Measurements from ENCODE around the gene MYLK4. TPM values are rescaled to one million over a fixed set of nuclear protein-coding genes. Genes with fewer than 3 reads are reported as not detected.

The MYLK4 gene
- total and polyA plus RNA-seq, 2 experiments from 2014 or later: 0.20 to 0.43 TPM

GRCh38 chr6:2667617-2668016 lies 83.1 kb downstream of the MYLK4 start:
- no peak overlapping the region for H3K4me2 ChIP-seq (ENCODE audit: unreplicated experiment)
- no peaks in the 10 kb centered on the region for H3K27me3 ChIP-seq (replicated peaks; ENCODE audit: insufficient read depth)
- H3K4me3 ChIP-seq: no peak overlapping the region
- TF ChIP-seq EZH2phosphoT487 (IDR thresholded peaks at IDR 0.05; ENCODE audit: insufficient read depth, low read depth) (no peak), EZH2 (IDR thresholded peaks at IDR 0.05; ENCODE audit: insufficient read depth, poor library complexity, severe bottlenecking) (no peak)
- no peak overlapping the region for H3K9ac ChIP-seq
- WGBS, 2 experiments (ENCODE audit: low coverage in 1 of 2, low lambda C conversion rate in 2 of 2, missing lambda C conversion rate in 2 of 2): 61 to 62% methylated on average over 7 of the region's 7 CpGs
- no peaks in the 10 kb centered on the region for H4K20me1 ChIP-seq (ENCODE audit: insufficient read depth)
- no peaks in the 10 kb centered on the region for H3F3A ChIP-seq (ENCODE audit: insufficient read depth)
- H3K4me1 ChIP-seq (ENCODE audit: insufficient read depth): peaks cover 6% of the 10 kb centered on the region; the same call in 1 of the 2 replicates
- DNase-seq: no peak
- no peaks in the 10 kb centered on the region for H3K9me2 ChIP-seq (ENCODE audit: insufficient read depth)
- no peaks in the 10 kb centered on the region for H3K9me3 ChIP-seq (ENCODE audit: low read depth)
- H3K36me3 ChIP-seq (ENCODE audit: low read depth): no peaks in the 10 kb centered on the region
- H3K27ac ChIP-seq: no peak overlapping the region
- no peaks in the 10 kb centered on the region for H3K79me2 ChIP-seq (ENCODE audit: insufficient read depth)
- no peak overlapping the region for H2AFZ ChIP-seq
- in situ Hi-C loops (cut with MboI): no loop called here

GRCh38 chr6:2666906-2667575 lies 83.7 kb downstream of the MYLK4 start:
- in situ Hi-C loops (cut with MboI): no loop called here
- WGBS, 2 experiments (ENCODE audit: low coverage in 1 of 2, low lambda C conversion rate in 2 of 2, missing lambda C conversion rate in 2 of 2): 44 to 46% methylated on average over 6 of the region's 6 CpGs
- H2AFZ ChIP-seq: no peak overlapping the region
- no peaks in the 10 kb centered on the region for H3K9me2 ChIP-seq (ENCODE audit: insufficient read depth)
- H3K36me3 ChIP-seq (ENCODE audit: low read depth): no peaks in the 10 kb centered on the region
- no peak overlapping the region for H3K9ac ChIP-seq
- H3K79me2 ChIP-seq (ENCODE audit: insufficient read depth): no peaks in the 10 kb centered on the region
- no peak overlapping the region for H3K4me2 ChIP-seq (ENCODE audit: unreplicated experiment)
- peaks cover 6% of the 10 kb centered on the region; the same call in 1 of the 2 replicates for H3K4me1 ChIP-seq (ENCODE audit: insufficient read depth)
- no peak for TF ChIP-seq EZH2 (IDR thresholded peaks at IDR 0.05; ENCODE audit: insufficient read depth, poor library complexity, severe bottlenecking)
- TF ChIP-seq EZH2phosphoT487 (IDR thresholded peaks at IDR 0.05; ENCODE audit: insufficient read depth, low read depth): no peak
- H4K20me1 ChIP-seq (ENCODE audit: insufficient read depth): no peaks in the 10 kb centered on the region
- no peaks in the 10 kb centered on the region for H3K27me3 ChIP-seq (replicated peaks; ENCODE audit: insufficient read depth)
- H3K27ac ChIP-seq: no peak overlapping the region
- no peak overlapping the region for H3K4me3 ChIP-seq
- DNase-seq: no peak
- H3K9me3 ChIP-seq (ENCODE audit: low read depth): no peaks in the 10 kb centered on the region
- H3F3A ChIP-seq (ENCODE audit: insufficient read depth): no peaks in the 10 kb centered on the region

- H3K4me1 ChIP-seq (ENCODE audit: insufficient read depth): peaks cover 6% of the 10 kb centered on the region; the same call in 1 of the 2 replicates
- H3K9me2 ChIP-seq (ENCODE audit: insufficient read depth): no peaks in the 10 kb centered on the region
- H3K27ac ChIP-seq: no peak overlapping the region
- no peak overlapping the region for H3K4me2 ChIP-seq (ENCODE audit: unreplicated experiment)
- no peaks in the 10 kb centered on the region for H3K36me3 ChIP-seq (ENCODE audit: low read depth)
- no peaks in the 10 kb centered on the region for H4K20me1 ChIP-seq (ENCODE audit: insufficient read depth)
- H2AFZ ChIP-seq: no peak overlapping the region
- 25 to 35% methylated on average over 11 of the region's 11 CpGs for WGBS, 2 experiments (ENCODE audit: low coverage in 1 of 2, low lambda C conversion rate in 2 of 2, missing lambda C conversion rate in 2 of 2)
- in situ Hi-C loops (cut with MboI): no loop called here
- H3K79me2 ChIP-seq (ENCODE audit: insufficient read depth): no peaks in the 10 kb centered on the region
- no peaks in the 10 kb centered on the region for H3F3A ChIP-seq (ENCODE audit: insufficient read depth)
- H3K27me3 ChIP-seq (replicated peaks; ENCODE audit: insufficient read depth): no peaks in the 10 kb centered on the region
- no peak for TF ChIP-seq EZH2 (IDR thresholded peaks at IDR 0.05; ENCODE audit: insufficient read depth, poor library complexity, severe bottlenecking)
- TF ChIP-seq EZH2phosphoT487 (IDR thresholded peaks at IDR 0.05; ENCODE audit: insufficient read depth, low read depth): no peak
- H3K9me3 ChIP-seq (ENCODE audit: low read depth): no peaks in the 10 kb centered on the region
- DNase-seq: no peak
- H3K4me3 ChIP-seq: no peak overlapping the region
- H3K9ac ChIP-seq: no peak overlapping the region
Measured at GRCh38 chr6:2665146-2666070, 85.3 kb downstream of the MYLK4 start.

DNA sequence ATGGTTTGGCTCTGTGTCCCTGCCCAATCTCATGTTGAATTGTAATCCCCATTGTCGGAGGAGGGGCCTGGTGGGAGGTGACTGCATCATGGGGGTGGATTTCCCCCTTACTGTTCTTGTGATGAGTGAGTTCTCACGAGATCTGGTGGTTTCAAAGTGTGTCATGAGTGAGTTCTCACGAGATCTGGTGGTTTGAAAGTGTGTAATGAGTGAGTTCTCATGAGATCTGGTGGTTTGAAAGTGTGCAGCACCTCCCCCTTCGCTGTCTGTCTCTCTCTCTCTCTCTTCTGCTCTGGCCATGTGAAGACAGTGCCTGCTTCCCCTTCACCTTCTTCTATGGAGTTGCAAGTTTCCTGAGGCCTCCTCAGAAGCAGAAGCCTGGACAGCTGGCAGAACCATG lies 87.6 kb downstream of the MYLK4 start:
- no peaks in the 10 kb centered on the region for H3K9me2 ChIP-seq (ENCODE audit: insufficient read depth)
- no peaks in the 10 kb centered on the region for H3F3A ChIP-seq (ENCODE audit: insufficient read depth)
- no peaks in the 10 kb centered on the region for H3K9me3 ChIP-seq (ENCODE audit: low read depth)
- H3K4me1 ChIP-seq (ENCODE audit: insufficient read depth): peaks cover 6% of the 10 kb centered on the region; the same call in 1 of the 2 replicates
- no peak overlapping the region for H3K9ac ChIP-seq
- no peak for TF ChIP-seq EZH2 (IDR thresholded peaks at IDR 0.05; ENCODE audit: insufficient read depth, poor library complexity, severe bottlenecking)
- H3K79me2 ChIP-seq (ENCODE audit: insufficient read depth): no peaks in the 10 kb centered on the region
- no peak overlapping the region for H3K4me2 ChIP-seq (ENCODE audit: unreplicated experiment)
- H3K27me3 ChIP-seq (replicated peaks; ENCODE audit: insufficient read depth): no peaks in the 10 kb centered on the region
- no peak for DNase-seq
- H4K20me1 ChIP-seq (ENCODE audit: insufficient read depth): no peaks in the 10 kb centered on the region
- H2AFZ ChIP-seq: no peak overlapping the region
- H3K4me3 ChIP-seq: no peak overlapping the region
- no peak overlapping the region for H3K27ac ChIP-seq
- no peaks in the 10 kb centered on the region for H3K36me3 ChIP-seq (ENCODE audit: low read depth)
- whole genome bisulfite sequencing, 2 experiments (ENCODE audit: low coverage in 1 of 2, low lambda C conversion rate in 2 of 2, missing lambda C conversion rate in 2 of 2): 50 to 59% methylated on average over 4 of the region's 4 CpGs
- in situ Hi-C loops (cut with MboI): no loop called here

All from GM23248 (cell line).